AG10803 (cell line): ENCODE results near the gene TAS1R2.

ENCODE experiments used
- DNase-seq: peaks from one replicate; pipeline ENCODE4 v3.0.0; 2010; ENCODE audit warnings: low read depth
- H3K4me3 ChIP-seq: 2 replicates; pipeline ENCODE4 v1.5.1; 2011; ENCODE audit warnings: mild to moderate bottlenecking, low read length, control low read depth
- CTCF ChIP-seq: conservative IDR thresholded peaks from 2 replicates; pipeline ENCODE4 v1.5.1; 2011; ENCODE audit warnings: mild to moderate bottlenecking, low read length, control low read depth, inconsistent platforms

TAS1R2 gene

GRCh38 chr1:18794561-18794960 is 64.9 kb downstream of the TAS1R2 start:
- no peak overlapping the region for H3K4me3 ChIP-seq
- TF ChIP-seq CTCF = no peak
- DNase-seq = no peak

GRCh38 chr1:18794051-18794450 is 65.4 kb downstream of the TAS1R2 start:
- DNase-seq = peak; percentile 2
- TF ChIP-seq CTCF = no peak
- no peak overlapping the region for H3K4me3 ChIP-seq

- no peak for TF ChIP-seq CTCF
- DNase-seq = no peak
Observed at GRCh38 chr1:18793164-18793563, 66.3 kb downstream of the TAS1R2 start.

GRCh38 chr1:18792747-18793146 is 66.7 kb downstream of the TAS1R2 start:
- no peak for DNase-seq
- no peak for TF ChIP-seq CTCF
- no peak overlapping the region for H3K4me3 ChIP-seq

More at GRCh38 chr1:18793164-18793563, 66.3 kb downstream of the TAS1R2 start:
- no peak overlapping the region for H3K4me3 ChIP-seq
